ENCODE data around the gene C4BPA. TPM values are rescaled to one million over a fixed set of nuclear protein-coding genes. Genes with fewer than 3 reads are reported as not detected.

C4BPA gene
- total and polyA plus RNA-seq, 4 donors: 49.5 to 1,527 (median 1,194) TPM

DNA sequence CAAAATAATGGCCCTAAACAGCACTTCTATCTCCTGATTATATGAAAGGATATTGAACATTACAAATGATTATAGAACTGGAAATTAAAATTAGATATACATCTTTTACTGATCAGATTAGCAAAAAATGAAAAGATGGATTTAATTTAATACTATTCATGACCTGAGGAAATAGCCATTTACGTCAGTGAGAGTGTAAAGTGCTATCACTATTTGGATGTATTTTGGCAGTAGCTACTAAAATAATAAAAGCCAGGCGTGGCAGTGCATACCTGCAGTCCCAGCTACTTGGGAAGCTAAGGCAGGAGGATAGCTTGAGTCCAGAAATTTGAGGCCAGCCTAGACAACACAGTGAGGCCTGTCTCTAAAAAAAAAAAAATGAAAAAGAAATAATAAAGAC, 10.1 kb upstream of the C4BPA start (continued):
- TF ChIP-seq CTCF (IDR thresholded peaks at IDR 0.05; ENCODE audit: low read depth, low read length, missing input control) (no peak), GABPA (IDR thresholded peaks at IDR 0.05 in 1 of 2, conservative IDR thresholded peaks at IDR 0.05 in 1 of 2) (no peak)

GRCh38 chr1:207097871-207098324, 6.1 kb upstream of the C4BPA start:
- peaks cover 0 to 2% (median 0%) of the 10 kb centered on the region in 4 donors for H3K9me3 ChIP-seq (ENCODE audit: control insufficient read depth in 4 of 4, low read length in 3 of 4)
- no peaks in the 10 kb centered on the region for H3K27me3 ChIP-seq (ENCODE audit: control insufficient read depth in 4 of 4, insufficient read depth in 4 of 4, low read length in 3 of 4)
- no peak overlapping the region for H3K9ac ChIP-seq (ENCODE audit: low read depth in 1 of 2, low read length in 2 of 2)
- no peak overlapping the region for H3K27ac ChIP-seq (ENCODE audit: low read depth in 1 of 2, low read length in 2 of 2)
- H3K4me1 ChIP-seq (ENCODE audit: control insufficient read depth in 4 of 4, insufficient read depth in 4 of 4, low read length in 3 of 4): peaks cover 2 to 23% (median 18%) of the 10 kb centered on the region in 4 donors
- peaks cover 15 to 60% (median 42%) of the 10 kb centered on the region in 4 donors for H3K36me3 ChIP-seq (ENCODE audit: control insufficient read depth in 4 of 4, insufficient read depth in 3 of 4, low read depth in 1 of 4, low read length in 3 of 4)
- TF ChIP-seq JUND (IDR thresholded peaks at IDR 0.05): no peak
- no peak for TF ChIP-seq EGR1 (IDR thresholded peaks at IDR 0.05; ENCODE audit: low read depth in 2 of 2)
- no peak for TF ChIP-seq CTCF (IDR thresholded peaks at IDR 0.05; ENCODE audit: low read depth, low read length, missing input control)
- no peak for TF ChIP-seq ZBTB33 (IDR thresholded peaks at IDR 0.05)
- TF ChIP-seq TAF1 (conservative IDR thresholded peaks at IDR 0.05): no peak
- no peak for TF ChIP-seq YY1 (IDR thresholded peaks at IDR 0.05)
- TF ChIP-seq FOXA2 (IDR thresholded peaks at IDR 0.05): no peak
- no peak for TF ChIP-seq RXRA (IDR thresholded peaks at IDR 0.05)
- no peak for TF ChIP-seq MAX (IDR thresholded peaks at IDR 0.05)
- no peak for DNase-seq (ENCODE audit: low spot score)
- H3K4me3 ChIP-seq (ENCODE audit: low read depth in 1 of 3, low read length in 3 of 3): no peak overlapping the region
- 92% methylated on average over 3 of the region's 3 CpGs for WGBS

DNA sequence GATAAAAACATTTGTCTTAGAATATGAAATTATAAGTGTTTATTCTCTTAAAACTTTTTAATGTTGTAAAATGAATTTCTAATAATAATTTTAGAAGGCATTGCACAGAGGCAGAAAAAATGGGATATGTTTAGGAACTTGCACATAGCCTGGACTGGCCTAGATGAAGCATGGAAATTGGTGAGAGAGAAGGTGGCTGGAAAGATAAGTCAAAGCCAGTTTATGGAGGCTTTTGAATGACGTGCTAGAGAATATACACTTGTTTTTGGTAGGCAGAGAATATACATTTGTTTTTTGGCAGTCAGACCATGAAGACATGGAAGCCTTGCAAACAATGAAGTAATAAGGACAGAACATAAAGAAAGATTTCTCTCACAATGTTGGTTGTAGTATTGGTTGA, 2.3 kb upstream of the C4BPA start:
- peaks cover 2 to 26% (median 23%) of the 10 kb centered on the region in 4 donors for H3K4me1 ChIP-seq (ENCODE audit: control insufficient read depth in 4 of 4, insufficient read depth in 4 of 4, low read length in 3 of 4)
- peak overlapping the region; percentile 81 to 93 for H3K27ac ChIP-seq (ENCODE audit: low read depth in 1 of 2, low read length in 2 of 2)

More for the DNA sequence above, 2.3 kb upstream of the C4BPA start:
- peaks cover 0 to 2% (median 0%) of the 10 kb centered on the region in 4 donors for H3K9me3 ChIP-seq (ENCODE audit: control insufficient read depth in 4 of 4, low read length in 3 of 4)
- 59% methylated on average over 1 of the region's 1 CpG for WGBS
- H3K9ac ChIP-seq (ENCODE audit: low read depth in 1 of 2, low read length in 2 of 2): peak overlapping the region; percentile 1 to 72
- TF ChIP-seq SP1 (IDR thresholded peaks at IDR 0.05) (no peak), RXRA (IDR thresholded peaks at IDR 0.05) (no peak), FOXA2 (IDR thresholded peaks at IDR 0.05) (no peak), JUND (IDR thresholded peaks at IDR 0.05) (no peak), YY1 (IDR thresholded peaks at IDR 0.05) (no peak), FOXA1 (IDR thresholded peaks at IDR 0.05) (no peak), HNF4G (IDR thresholded peaks at IDR 0.05) (no peak), ATF3 (IDR thresholded peaks at IDR 0.05) (no peak), TAF1 (conservative IDR thresholded peaks at IDR 0.05) (no peak), CTCF (IDR thresholded peaks at IDR 0.05; ENCODE audit: low read depth, low read length, missing input control) (no peak), HNF4A (conservative IDR thresholded peaks at IDR 0.05) (no peak)
- TF ChIP-seq, protein P1, sequence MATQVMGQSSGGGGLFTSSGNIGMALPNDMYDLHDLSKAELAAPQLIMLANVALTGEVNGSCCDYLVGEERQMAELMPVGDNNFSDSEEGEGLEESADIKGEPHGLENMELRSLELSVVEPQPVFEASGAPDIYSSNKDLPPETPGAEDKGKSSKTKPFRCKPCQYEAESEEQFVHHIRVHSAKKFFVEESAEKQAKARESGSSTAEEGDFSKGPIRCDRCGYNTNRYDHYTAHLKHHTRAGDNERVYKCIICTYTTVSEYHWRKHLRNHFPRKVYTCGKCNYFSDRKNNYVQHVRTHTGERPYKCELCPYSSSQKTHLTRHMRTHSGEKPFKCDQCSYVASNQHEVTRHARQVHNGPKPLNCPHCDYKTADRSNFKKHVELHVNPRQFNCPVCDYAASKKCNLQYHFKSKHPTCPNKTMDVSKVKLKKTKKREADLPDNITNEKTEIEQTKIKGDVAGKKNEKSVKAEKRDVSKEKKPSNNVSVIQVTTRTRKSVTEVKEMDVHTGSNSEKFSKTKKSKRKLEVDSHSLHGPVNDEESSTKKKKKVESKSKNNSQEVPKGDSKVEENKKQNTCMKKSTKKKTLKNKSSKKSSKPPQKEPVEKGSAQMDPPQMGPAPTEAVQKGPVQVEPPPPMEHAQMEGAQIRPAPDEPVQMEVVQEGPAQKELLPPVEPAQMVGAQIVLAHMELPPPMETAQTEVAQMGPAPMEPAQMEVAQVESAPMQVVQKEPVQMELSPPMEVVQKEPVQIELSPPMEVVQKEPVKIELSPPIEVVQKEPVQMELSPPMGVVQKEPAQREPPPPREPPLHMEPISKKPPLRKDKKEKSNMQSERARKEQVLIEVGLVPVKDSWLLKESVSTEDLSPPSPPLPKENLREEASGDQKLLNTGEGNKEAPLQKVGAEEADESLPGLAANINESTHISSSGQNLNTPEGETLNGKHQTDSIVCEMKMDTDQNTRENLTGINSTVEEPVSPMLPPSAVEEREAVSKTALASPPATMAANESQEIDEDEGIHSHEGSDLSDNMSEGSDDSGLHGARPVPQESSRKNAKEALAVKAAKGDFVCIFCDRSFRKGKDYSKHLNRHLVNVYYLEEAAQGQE (IDR thresholded peaks at IDR 0.05): no peak
- peak overlapping the region in 2 of 3 donors; percentile 22 to 33 for H3K4me3 ChIP-seq (ENCODE audit: low read depth in 1 of 3, low read length in 3 of 3)
- H3K27me3 ChIP-seq (ENCODE audit: control insufficient read depth in 4 of 4, insufficient read depth in 4 of 4, low read length in 3 of 4): no peaks in the 10 kb centered on the region
- no peak for DNase-seq (ENCODE audit: low spot score)
- peaks cover 8 to 30% (median 22%) of the 10 kb centered on the region in 4 donors for H3K36me3 ChIP-seq (ENCODE audit: control insufficient read depth in 4 of 4, insufficient read depth in 3 of 4, low read depth in 1 of 4, low read length in 3 of 4)

All from liver (tissue), 9 donors.